ENCODE results near the gene KIF12.
"Not testable (repeated sequence)": the region's sequence is repeated elsewhere in the genome, so short reads cannot be mapped to it uniquely, and the experiment has no call there.

Gene KIF12

GRCh38 chr9:114061292-114061691, 37.8 kb downstream of the KIF12 start:
- DNase-seq: no peak

- no peak for DNase-seq
Observed at GRCh38 chr9:114060711-114061110, 38.4 kb downstream of the KIF12 start.

- no peak for DNase-seq
Observed at GRCh38 chr9:114060070-114060469, 39.0 kb downstream of the KIF12 start.

- DNase-seq: no peak
Observed at GRCh38 chr9:114059047-114059803, 39.9 kb downstream of the KIF12 start.

GRCh38 chr9:114058688-114059046, 40.4 kb downstream of the KIF12 start:
- DNase-seq: no peak

GRCh38 chr9:114057161-114057885, 41.8 kb downstream of the KIF12 start:
- DNase-seq: no peak

GRCh38 chr9:114056527-114056926, 42.6 kb downstream of the KIF12 start:
- DNase-seq: no peak

GRCh38 chr9:114055894-114056293, 43.2 kb downstream of the KIF12 start:
- no peak for DNase-seq

GRCh38 chr9:114055061-114055460, 44.0 kb downstream of the KIF12 start:
- no peak for DNase-seq

GRCh38 chr9:114054191-114054690, 44.9 kb downstream of the KIF12 start:
- no peak for DNase-seq

GRCh38 chr9:114053246-114054005, 45.7 kb downstream of the KIF12 start:
- no peak for DNase-seq

- no peak for DNase-seq
Observed at GRCh38 chr9:114051706-114052105, 47.4 kb downstream of the KIF12 start.

- DNase-seq: no peak
Observed at GRCh38 chr9:114051281-114051680, 47.8 kb downstream of the KIF12 start.

GRCh38 chr9:114050646-114051045, 48.4 kb downstream of the KIF12 start:
- DNase-seq: no peak

GRCh38 chr9:114050226-114050568, 48.9 kb downstream of the KIF12 start:
- DNase-seq: no peak

- DNase-seq: no peak
Observed at GRCh38 chr9:114049441-114050225, 49.5 kb downstream of the KIF12 start.

- peak; percentile 41 for DNase-seq
Observed at GRCh38 chr9:114048533-114049415, 50.3 kb downstream of the KIF12 start.

GRCh38 chr9:114047717-114048116, 51.4 kb downstream of the KIF12 start:
- no peak for DNase-seq

- no peak for DNase-seq
Observed at GRCh38 chr9:114046875-114047274, 52.2 kb downstream of the KIF12 start.

- no peak for DNase-seq
Observed at GRCh38 chr9:114046237-114046755, 52.8 kb downstream of the KIF12 start.

- DNase-seq: not testable (repeated sequence)
Observed at GRCh38 chr9:114043660-114044059, 55.4 kb downstream of the KIF12 start.
